HG02571 (cell line): Measurements from ENCODE around the gene TRPM1.

ENCODE experiments used
- ATAC-seq: cut with Tn5 transposase; IDR thresholded peaks from one replicate; pipeline ENCODE4 v1.9.1; 2021; ENCODE audit warnings: mild to moderate bottlenecking, moderate library complexity; ENCODE audit not compliant: unreplicated experiment

TRPM1 gene

DNA sequence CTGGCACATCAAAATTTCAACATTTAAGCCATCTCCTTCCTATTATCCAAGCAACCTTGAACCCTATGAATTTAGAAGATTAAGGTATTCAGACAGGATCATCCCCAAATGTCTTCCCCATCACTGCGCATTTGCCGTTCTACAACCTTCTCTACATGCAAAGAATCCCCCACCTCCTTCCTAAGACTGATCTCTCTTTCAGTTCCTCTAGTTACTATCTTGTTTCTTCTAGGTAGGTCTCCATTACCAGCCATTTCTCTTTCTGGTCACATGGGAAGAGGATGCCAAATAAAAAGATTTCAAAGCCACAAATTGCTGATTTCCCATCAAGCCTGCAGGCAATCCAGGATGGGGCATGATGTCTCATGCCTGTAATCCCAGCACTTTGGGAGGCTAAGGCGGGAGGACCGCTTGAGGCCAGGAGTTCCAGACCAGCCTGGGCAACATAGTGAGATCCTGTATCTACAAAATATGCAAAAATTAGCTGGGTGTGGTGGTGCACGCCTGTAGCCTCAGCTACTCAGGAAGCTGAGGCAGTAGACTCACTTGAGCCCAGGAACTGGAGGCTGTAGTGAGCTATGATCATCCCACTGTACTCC lies 80.4 kb downstream of the TRPM1 start:
- ATAC-seq, result no peak

DNA sequence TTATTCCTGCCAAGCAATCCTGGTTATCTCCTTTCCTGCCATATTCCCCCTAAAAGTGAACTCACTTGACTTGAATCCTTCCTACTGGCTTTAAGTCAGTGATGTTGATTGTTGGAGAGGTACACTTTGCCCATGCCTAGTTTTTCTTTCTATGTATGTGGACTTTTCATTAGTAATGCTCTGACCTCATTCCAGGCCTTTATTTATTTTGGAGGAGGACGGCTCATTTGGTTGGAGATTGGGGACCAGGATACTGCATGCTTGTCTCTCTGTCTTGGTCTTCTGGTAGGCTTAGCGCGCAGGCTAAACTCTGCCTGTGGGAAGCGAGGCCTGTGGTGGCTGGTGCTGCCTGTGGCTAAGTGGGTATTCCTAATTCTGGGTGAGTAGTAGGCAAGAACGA lies 81.0 kb downstream of the TRPM1 start:
- ATAC-seq, result no peak

DNA sequence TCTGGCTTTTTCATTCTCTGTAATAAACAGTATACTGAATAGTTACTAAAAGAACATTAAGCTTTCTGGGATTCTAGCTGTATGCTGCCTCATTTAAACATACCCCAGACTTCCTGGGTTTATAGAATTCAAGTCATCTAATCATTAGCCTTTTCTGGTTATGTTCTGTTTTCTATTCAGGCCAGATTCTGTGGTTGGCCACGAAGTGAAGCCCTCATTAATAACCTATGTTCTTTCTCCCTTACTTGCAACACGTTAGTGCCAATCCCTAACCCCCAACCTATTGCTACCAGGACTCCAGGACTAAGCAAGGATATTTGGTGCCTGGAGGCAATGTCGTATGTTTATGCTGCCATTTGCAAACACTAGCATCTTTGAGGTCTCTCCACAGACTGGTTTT lies 81.5 kb downstream of the TRPM1 start:
- no peak for ATAC-seq

DNA sequence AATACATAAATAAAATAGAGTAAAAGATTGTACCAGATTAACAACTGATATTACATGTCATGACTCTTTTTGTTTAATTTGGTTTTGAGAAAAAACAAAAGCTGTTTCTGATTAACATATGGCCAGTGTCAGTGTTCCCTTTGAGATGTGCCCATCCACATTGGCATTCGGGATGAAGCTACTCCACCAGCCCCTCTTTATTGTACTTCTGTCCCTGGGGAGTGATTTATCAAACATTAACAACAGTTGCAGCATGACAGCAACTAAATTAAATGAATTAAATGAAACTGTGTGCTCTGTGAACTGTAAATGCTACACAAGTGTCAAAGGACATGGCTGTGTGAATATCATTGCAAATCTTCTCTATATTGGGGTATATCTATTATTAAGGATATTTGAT lies 84.2 kb downstream of the TRPM1 start:
- ATAC-seq, result no peak

DNA sequence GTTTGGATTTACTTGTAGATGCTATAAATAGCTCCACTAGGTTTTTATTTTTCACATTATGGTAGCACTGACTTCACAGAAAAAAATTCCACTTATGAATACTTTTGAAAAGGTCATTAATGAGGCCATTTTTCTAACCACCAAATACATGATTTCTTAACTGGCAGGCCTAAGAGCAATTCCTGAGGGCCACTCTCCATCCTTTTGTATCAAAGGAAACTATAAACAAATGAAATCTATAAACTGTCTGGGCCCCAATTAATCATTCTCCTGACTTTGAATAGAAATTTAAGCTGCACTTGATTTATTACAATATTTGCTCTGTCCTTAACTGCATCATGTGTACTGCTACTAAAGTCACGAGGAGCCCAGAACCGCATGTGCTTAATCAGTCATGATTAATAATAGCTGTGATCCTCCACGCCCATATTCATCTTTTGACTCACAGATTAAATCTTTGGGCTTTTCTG lies 85.0 kb downstream of the TRPM1 start:
- no peak for ATAC-seq

DNA sequence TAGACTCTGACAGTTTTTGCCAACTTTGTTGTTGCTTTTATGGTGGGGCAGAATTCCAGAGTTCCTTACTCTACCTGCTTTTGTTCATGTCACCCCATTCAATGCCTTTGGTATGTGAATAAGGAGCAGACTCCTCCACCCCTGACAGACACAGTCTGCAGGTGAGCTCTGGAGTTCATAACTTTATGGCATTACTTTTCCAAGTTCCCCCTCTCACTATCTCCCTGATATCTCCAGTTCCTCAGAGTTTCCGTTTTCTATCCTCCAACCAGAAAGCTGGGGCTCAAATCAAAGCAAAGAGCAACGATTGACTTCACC lies 87.0 kb downstream of the TRPM1 start:
- ATAC-seq, result no peak

DNA sequence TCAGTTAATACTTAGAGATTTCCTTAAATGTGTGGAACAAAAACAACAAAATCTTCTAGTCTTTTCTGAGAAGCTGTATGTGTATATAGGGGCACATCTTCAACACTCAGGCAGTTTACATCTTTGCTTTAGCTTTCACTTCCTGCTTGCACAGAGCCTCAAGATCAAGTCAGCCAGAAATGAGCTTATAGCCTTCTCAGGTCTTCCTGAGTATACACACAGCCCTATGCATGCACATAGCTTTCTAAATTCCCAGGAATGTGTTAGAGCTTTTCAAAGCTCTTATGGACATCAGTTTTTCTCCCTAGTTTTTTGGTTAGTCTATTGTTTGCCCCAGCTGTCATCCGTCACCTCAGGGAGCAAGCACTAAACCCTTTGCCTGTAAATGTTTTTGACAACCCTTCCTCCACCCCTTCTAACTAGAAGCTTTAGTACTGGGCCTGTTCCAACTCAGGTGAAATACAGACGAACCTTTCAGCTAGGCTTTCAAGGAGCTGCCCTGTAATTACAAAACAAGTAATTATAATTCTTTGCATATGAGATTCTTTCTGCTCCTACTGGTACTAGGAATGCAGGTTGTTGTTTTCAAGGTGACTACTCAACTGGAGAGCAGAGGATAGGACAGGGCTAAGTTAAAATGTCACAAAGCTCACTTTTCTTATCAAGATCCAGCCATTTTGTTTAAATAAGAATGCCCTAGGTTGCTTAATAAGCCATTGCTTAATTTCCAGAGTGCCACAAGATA lies 87.5 kb downstream of the TRPM1 start:
- no peak for ATAC-seq

DNA sequence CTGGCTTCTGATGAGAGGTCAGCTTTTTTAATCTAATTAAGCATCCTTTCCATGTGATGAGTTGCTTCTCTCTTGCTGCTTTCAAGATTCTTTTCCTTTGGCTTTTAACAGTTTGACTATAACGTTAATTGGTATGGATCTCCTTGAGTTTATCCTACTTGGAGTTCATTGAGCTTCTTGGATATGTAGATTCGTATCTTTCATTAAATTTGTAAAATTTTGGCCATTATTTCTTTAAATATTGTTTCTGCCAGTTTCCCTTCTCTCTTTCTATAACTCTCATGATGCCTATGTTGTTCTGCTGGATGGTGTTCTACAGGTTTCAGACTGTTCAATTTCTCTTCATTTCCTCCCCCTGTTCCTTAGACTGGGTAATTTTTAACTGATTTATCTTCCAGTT lies 89.1 kb downstream of the TRPM1 start:
- no peak for ATAC-seq

DNA sequence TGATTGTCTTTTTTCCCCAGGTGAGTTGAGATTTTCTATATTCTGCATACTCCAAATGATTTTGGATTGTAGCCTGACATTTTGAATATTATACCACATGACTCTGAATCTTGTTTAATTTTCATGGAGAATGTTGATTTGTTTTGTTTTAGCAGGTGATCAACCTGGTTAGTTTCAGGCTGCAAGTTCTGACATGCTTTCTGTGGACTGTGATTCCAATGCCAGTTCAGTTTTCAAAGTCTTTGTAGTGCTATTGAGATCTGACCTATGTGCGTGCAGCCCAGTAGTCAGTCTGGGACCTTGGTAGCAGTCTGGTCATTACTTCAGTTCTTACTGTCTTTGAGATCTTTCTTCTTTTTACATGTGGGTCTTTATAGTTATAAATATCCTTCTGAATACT lies 91.5 kb downstream of the TRPM1 start:
- no peak for ATAC-seq

DNA sequence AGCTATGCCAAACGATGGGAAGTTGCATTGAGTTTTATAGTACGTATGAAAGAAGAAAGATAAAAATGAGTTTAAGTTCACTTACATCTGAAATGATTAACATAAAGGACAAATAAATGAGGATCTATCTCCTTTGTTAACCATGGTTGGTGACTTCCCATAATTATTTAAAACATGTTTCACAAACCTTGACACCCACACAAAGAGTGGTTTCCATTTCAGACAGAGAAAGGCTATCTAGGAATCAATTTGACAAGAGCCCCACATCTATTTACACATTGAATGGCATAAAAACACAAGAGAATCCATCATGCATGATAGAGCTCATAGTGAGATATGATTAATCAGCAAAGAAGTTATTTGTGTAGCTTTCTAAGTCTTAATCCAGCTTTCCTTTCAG lies 95.9 kb downstream of the TRPM1 start:
- no peak for ATAC-seq

DNA sequence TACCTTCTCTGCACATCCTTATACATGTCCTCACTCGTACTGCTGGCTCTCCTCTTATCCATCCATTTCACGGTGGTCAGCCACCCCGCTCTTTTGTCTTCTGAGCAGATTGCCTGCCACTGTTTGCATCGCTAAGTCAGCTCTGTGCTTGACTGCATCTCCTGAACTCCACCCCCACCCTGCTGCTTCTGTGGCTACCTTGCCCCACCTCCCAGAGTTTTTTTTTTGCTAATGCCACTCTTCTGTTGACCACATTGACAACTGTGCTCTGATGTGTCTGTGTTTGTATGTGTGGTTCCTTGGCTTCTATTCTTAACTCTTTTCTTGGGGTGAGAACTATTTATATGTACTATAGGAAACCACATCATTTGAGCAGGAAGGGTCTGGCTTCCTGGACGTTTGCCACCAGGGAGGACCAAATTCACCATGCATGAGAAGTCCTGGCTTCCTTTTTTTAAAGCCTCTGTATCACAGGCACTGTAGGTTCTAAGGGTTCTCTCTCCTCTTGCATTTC lies 97.2 kb downstream of the TRPM1 start:
- ATAC-seq, result peak; percentile 81

DNA sequence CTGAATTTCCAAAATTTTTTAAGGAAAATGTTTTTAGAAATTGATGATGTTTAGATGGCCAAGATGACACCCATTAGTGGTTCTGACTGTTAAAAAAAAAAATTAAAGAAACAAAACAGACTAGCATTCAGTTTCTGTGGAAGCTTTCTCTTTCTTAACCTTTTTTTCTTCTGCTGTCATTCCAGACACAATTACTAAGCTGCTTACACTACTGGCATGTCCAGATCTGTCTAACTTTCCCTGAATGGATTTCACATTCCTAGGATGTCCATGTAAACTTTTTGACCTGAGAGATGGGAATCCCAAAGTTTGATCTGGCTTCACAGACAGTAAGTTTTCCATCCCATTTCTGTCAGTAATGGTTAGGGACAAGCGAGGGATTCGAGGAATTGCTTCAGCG lies 99.8 kb downstream of the TRPM1 start:
- ATAC-seq, result no peak

DNA sequence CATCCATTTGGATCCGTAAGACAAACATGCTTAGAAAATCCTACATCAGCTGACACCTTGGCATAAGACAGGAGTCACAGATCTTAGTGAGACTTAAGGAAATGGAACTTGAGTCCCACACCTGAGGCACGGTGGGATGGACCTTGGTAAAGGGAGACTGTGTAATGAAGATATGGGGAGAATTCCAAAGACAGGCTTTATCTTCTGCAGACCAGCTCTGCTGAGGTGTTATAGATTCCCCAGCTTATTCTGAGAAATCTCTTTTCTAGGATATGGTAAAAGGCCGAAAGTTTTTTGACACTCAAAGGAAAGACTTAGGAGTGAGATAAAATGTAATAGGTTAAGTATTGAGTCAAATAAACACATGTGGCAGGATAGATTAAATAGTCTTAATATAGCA lies 101.8 kb downstream of the TRPM1 start:
- ATAC-seq, result no peak

DNA sequence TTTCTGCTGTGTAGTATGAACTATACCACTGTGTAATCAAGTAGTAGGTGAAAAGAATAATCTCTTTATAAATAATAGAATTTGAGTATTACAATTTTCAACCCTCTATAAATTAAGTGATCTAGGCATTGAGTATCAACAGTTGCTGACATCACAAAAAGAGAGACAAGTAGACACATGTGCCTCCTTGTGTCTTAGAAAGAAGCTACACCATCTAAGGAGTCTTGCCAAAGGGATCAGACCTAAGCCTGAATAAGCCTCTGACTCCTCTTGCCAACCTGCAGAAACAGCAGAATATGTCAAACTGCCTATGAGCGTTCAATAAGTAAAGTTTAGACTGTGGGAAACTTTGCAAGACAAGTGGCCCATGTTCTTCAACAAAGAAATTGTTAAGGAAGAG lies 104.3 kb downstream of the TRPM1 start:
- ATAC-seq, result no peak

DNA sequence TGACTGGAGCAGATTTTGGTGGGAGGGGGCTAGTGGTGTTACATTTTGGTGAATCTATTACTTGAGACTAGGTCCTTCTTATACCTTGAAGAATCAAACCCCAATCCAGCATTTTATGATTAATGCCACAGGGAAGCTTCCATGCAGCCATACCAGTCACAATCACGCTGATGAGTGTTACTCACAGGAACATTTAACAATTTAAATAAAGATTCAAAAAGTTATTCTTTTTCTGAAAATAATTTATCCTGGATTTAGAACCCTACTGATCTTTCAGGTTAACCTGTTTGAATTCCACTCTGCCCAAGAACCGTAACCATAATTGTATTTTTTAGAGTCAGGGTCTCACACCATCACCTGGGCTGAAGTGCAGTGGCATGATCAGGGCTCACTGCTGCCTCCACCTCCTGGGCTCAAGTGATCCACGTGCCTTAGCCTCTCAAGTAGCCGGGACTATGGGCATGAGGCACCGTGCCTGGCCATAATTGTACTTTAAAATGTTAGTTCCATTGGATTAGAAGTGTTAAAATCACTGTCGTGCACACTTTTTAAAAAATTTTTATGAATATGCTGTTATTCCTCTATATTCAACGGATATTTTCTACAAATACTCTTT lies 109.2 kb downstream of the TRPM1 start:
- ATAC-seq, result no peak

DNA sequence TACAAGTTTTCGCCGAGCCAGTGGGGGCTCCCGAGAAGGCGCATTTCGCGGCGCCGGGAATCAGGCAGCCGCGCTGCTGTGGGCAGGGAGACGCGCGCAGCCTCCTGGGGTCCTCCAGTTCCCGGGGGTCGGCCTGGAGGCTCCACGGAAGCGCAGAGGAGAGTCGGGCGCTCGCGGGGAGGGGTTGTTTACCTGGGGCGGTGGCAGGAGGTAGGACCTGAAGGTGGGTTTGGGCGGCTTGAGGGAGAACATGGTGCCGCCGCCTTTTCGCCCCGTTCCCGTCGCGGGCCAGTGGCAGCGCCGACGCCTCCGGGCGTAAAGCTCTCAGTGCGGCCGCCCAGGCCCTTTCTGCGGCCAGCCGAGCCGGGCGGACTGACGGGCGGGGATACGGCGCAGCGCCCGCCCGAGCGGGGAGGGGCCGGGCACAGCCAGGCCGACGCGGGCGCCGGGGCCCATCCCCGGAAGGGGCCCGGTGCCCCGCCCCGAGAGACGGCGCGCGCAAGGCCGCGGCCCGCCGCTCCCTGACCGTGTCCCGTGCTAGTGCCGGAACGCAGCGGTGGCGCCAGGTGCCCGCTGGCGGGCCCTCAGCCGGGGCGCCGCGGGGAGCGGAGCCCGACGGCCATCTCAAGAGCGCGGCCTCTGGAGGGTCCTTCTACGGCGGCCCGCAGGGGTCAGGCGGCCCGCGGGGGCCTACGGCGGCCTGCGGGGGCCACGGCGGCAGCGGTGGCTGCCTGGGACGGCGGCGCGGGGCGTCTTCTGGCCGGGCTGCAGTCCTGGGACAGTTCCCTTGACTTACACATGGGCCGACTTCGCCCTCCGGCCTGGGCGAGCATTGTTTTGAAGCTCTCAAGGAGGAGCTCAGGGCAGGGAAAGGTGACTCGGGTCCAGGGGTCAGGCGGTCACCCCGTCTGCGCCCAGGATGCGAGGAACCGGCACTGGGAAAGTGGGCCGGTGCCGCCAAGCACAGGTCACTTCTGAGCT lies 110.0 kb downstream of the TRPM1 start, which contains the start of gene MTMR10:
TSS of gene MTMR10 (minus strand) at position 374 of the 981 bp plus-strand sequence. CDS start at position 252, 122 bp downstream.
- peak; percentile 83 for ATAC-seq

DNA sequence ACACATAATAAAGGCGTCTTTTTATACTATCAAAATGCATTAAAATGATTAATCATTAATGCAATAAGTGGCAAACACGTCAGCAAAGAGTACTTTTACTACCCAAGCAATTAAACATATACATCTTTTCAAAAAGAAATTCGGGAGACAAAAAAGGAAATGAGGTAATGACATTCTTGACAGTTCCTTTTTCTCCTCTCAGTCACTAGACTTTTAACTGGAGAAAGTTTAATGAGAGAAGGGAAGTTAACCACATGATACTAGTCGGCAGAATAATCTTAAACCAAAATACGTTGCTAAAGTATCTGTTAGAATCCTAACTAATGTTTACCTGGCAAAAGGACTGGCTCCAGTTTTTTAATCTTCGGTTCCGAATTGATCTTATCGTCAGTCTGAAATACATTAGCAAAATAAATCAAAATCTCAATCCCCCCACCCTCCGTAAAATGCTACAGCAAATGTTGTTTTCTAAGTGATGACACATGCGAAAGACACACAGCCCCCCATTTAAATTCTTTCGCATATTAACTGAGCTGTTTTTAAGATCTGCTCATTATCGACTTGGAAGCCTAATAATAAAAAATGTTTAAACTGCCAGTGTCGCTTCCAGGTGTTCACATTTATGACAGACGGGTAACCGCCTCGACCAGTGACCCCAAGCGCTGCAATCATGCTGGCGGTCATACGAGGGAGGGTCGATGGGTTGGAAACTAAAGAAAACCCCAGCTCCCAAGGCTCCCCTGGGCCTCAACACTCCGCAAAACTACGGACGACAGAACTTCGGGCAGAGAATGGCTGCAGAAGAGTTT lies 110.9 kb downstream of the TRPM1 start:
- no peak for ATAC-seq

DNA sequence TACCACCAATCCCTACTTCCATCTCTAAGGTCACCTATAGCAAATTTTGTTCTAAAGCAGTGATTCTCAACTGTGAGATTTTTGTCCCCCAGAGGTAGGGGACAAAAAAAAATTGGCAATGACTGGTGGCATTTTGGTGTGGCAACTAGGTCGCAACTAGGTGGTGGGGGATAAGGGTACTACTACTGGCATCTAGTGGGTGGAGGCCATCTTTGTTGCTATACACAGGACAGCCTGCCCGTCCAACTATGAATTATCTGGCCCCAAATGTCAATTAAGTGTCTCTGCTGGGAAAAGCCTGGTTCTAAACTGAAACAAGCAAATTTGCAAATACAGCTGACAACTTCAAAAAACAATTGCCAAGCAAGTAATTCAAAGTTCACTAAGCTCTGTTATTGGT lies 111.5 kb downstream of the TRPM1 start:
- ATAC-seq, result no peak

DNA sequence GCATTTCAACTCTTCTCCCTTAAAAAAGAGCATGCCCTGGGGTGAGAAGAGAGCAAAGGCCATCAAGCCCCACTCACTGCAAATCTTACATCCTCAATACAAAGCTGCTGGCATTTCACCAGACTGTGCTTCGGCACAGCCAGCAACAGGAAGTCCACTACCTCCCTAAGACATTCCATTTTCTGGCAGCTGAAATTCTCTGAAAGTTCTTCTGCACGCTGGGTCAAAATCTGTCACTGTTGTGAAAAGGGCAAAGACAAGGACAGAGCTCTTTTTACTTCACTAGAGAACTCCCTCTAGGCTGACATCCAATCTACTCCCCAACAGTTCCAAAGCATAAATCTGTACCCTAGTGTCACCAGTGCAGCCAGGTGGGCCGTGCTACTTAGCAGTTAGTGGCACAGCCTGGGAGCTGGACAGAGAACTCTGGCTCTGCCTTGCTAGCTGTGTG lies 116.4 kb downstream of the TRPM1 start:
- no peak for ATAC-seq

DNA sequence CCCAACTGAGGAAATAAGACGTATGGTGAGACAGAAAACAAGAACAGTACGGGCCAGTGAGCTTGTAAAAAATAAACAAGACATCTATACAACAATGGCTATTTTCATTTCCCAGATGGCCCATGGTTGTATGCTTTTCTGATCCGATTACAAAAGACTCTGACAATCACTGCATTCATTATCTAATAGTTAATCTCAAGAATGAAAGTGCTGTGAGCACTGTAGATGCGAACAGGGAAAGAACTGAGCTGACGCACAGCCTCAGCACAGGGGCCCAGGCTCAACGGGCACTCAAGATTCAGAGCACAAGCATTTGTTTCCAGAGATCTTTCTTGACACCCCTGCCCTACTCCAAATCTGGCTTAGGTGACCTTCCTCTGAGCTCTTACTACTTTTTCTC lies 117.0 kb downstream of the TRPM1 start:
- ATAC-seq, result no peak
